ENCODE measurements around the gene PAX3.

DNA sequence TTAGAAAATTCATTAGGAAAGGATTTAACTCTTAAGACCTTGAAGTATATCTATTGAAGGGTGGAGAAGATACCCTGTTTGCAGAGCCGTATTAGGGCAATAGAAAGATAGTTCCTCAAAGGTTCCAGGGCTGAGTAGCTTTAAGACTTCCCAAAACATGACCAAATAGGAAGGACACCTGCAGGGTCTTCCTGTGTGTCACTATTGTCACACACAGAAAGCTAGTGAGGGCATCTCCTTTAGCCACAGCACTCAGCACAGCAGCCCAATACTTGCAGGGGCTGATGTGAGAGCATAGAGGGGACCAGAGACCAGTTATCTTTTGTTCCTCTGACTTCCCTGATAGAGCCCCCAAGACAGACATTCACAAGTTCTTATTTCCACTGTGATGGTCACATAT, 93.7 kb downstream of the PAX3 start:
- TF ChIP-seq, protein P1, sequence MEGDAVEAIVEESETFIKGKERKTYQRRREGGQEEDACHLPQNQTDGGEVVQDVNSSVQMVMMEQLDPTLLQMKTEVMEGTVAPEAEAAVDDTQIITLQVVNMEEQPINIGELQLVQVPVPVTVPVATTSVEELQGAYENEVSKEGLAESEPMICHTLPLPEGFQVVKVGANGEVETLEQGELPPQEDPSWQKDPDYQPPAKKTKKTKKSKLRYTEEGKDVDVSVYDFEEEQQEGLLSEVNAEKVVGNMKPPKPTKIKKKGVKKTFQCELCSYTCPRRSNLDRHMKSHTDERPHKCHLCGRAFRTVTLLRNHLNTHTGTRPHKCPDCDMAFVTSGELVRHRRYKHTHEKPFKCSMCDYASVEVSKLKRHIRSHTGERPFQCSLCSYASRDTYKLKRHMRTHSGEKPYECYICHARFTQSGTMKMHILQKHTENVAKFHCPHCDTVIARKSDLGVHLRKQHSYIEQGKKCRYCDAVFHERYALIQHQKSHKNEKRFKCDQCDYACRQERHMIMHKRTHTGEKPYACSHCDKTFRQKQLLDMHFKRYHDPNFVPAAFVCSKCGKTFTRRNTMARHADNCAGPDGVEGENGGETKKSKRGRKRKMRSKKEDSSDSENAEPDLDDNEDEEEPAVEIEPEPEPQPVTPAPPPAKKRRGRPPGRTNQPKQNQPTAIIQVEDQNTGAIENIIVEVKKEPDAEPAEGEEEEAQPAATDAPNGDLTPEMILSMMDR (IDR thresholded peaks at IDR 0.05 in 2 of 3, conservative IDR thresholded peaks at IDR 0.05 in 1 of 3; ENCODE audit: borderline replicate concordance in 1 of 3, insufficient read depth in 1 of 3, low read depth in 2 of 3, low read length in 2 of 3) = no peak
- TF ChIP-seq ELF1 (IDR thresholded peaks at IDR 0.05; ENCODE audit: borderline replicate concordance, low read depth) = no peak
- TF ChIP-seq, protein P2, sequence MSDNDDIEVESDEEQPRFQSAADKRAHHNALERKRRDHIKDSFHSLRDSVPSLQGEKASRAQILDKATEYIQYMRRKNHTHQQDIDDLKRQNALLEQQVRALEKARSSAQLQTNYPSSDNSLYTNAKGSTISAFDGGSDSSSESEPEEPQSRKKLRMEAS (IDR thresholded peaks at IDR 0.05) = no peak
- no peak for TF ChIP-seq EZH2 (IDR thresholded peaks at IDR 0.05)
- TF ChIP-seq POLR2A (IDR thresholded peaks at IDR 0.05; ENCODE audit: borderline replicate concordance, extremely low read depth, insufficient read depth, insufficient read length) = no peak
- no peak for TF ChIP-seq POLR2AphosphoS5 (IDR thresholded peaks at IDR 0.05; ENCODE audit: low read depth, low read length)
- TF ChIP-seq, protein P3, sequence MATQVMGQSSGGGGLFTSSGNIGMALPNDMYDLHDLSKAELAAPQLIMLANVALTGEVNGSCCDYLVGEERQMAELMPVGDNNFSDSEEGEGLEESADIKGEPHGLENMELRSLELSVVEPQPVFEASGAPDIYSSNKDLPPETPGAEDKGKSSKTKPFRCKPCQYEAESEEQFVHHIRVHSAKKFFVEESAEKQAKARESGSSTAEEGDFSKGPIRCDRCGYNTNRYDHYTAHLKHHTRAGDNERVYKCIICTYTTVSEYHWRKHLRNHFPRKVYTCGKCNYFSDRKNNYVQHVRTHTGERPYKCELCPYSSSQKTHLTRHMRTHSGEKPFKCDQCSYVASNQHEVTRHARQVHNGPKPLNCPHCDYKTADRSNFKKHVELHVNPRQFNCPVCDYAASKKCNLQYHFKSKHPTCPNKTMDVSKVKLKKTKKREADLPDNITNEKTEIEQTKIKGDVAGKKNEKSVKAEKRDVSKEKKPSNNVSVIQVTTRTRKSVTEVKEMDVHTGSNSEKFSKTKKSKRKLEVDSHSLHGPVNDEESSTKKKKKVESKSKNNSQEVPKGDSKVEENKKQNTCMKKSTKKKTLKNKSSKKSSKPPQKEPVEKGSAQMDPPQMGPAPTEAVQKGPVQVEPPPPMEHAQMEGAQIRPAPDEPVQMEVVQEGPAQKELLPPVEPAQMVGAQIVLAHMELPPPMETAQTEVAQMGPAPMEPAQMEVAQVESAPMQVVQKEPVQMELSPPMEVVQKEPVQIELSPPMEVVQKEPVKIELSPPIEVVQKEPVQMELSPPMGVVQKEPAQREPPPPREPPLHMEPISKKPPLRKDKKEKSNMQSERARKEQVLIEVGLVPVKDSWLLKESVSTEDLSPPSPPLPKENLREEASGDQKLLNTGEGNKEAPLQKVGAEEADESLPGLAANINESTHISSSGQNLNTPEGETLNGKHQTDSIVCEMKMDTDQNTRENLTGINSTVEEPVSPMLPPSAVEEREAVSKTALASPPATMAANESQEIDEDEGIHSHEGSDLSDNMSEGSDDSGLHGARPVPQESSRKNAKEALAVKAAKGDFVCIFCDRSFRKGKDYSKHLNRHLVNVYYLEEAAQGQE (IDR thresholded peaks at IDR 0.05; ENCODE audit: low read depth) = no peak
- no peak for TF ChIP-seq ZNF274 (IDR thresholded peaks at IDR 0.05; ENCODE audit: low read depth, low read length)
- no peak for TF ChIP-seq SRF (IDR thresholded peaks at IDR 0.05; ENCODE audit: low read depth)
